GM23248 (cell line): ENCODE results near the gene VAV2. TPM values are rescaled to one million over a fixed set of nuclear protein-coding genes. Genes with fewer than 3 reads are reported as not detected.

Experiments used
- DNase-seq: peaks from one replicate; pipeline ENCODE4 v3.0.0-alpha.2; 2015
- H2AFZ ChIP-seq: fragments of 200-600 bp; sonication (generic); 2 replicates; pipeline ENCODE4 v1.6.1; 2016; ENCODE audit warnings: antibody characterized with exemption
- H3F3A ChIP-seq: fragments of 200-600 bp; sonication (generic); 2 replicates; pipeline ENCODE4 v1.6.1; 2016; ENCODE audit warnings: mild to moderate bottlenecking, antibody characterized with exemption, mixed run types; ENCODE audit not compliant: insufficient read depth
- H3K27ac ChIP-seq: fragments of 200-600 bp; sonication (generic); 2 replicates; pipeline ENCODE4 v1.5.1; 2016; ENCODE audit warnings: mild to moderate bottlenecking
- H3K27me3 ChIP-seq: fragments of 200-600 bp; sonication (generic); replicated peaks from 2 replicates; pipeline ENCODE4 v1.6.1; 2016; ENCODE audit warnings: mild to moderate bottlenecking; ENCODE audit not compliant: insufficient read depth
- H3K36me3 ChIP-seq: fragments of 200-600 bp; sonication (generic); 2 replicates; pipeline ENCODE4 v1.6.1; 2016; ENCODE audit warnings: low read depth, mild to moderate bottlenecking
- H3K4me1 ChIP-seq: fragments of 200-600 bp; sonication (generic); 2 replicates; pipeline ENCODE4 v1.6.1; 2016; ENCODE audit warnings: mild to moderate bottlenecking; ENCODE audit not compliant: insufficient read depth
- H3K4me2 ChIP-seq: fragments of 200-600 bp; sonication (generic); one replicate; pipeline ENCODE4 v1.6.1; 2016; ENCODE audit warnings: mild to moderate bottlenecking; ENCODE audit not compliant: unreplicated experiment
- H3K4me3 ChIP-seq: fragments of 200-600 bp; sonication (generic); 2 replicates; pipeline ENCODE4 v1.5.1; 2016; ENCODE audit warnings: mild to moderate bottlenecking
- H3K79me2 ChIP-seq: fragments of 200-600 bp; sonication (generic); 2 replicates; pipeline ENCODE4 v1.6.1; 2016; ENCODE audit warnings: mild to moderate bottlenecking; ENCODE audit not compliant: insufficient read depth
- H3K9ac ChIP-seq: fragments of 200-600 bp; sonication (generic); 2 replicates; pipeline ENCODE4 v1.6.1; 2016; ENCODE audit warnings: mild to moderate bottlenecking
- H3K9me2 ChIP-seq: fragments of 200-600 bp; sonication (generic); 2 replicates; pipeline ENCODE4 v1.6.1; 2016; ENCODE audit warnings: mixed run types, mild to moderate bottlenecking, moderate library complexity; ENCODE audit not compliant: insufficient read depth
- H3K9me3 ChIP-seq: fragments of 200-600 bp; sonication (generic); one replicate; pipeline ENCODE4 v1.6.1; 2017; ENCODE audit warnings: low read depth
- H4K20me1 ChIP-seq: fragments of 200-600 bp; sonication (generic); 2 replicates; pipeline ENCODE4 v1.6.0; 2016; ENCODE audit not compliant: insufficient read depth
- EZH2 ChIP-seq: fragments of 200-600 bp; sonication (generic); IDR thresholded peaks from 2 replicates; pipeline ENCODE4 v1.6.1; 2018; ENCODE audit warnings: antibody characterized with exemption, mild to moderate bottlenecking; ENCODE audit not compliant: insufficient read depth, poor library complexity, severe bottlenecking
- EZH2phosphoT487 ChIP-seq: fragments of 200-600 bp; sonication (generic); IDR thresholded peaks from 2 replicates; pipeline ENCODE4 v1.6.1; 2018; ENCODE audit warnings: antibody characterized with exemption, moderate library complexity, mild to moderate bottlenecking, low read depth; ENCODE audit not compliant: insufficient read depth
- WGBS, 2 experiments: methylation state at CpG; one replicate each; pipeline ENCODE4 v1.1.6; 2015 to 2017; ENCODE audit warnings: low lambda C conversion rate in 2 of 2, low coverage in 1 of 2; ENCODE audit errors: missing lambda C conversion rate in 2 of 2; 5-methylcytosine and 5-hydroxymethylcytosine counted together
- in situ Hi-C: fragments of 300-500 bp; cut with MboI; formaldehyde crosslinking; loops from 2 replicates; pipeline ENCODE4 v1.15.0; 2020
- polyA plus RNA-seq: library from polyadenylated mRNA; unstranded; fragments of >200 nt; fragmentation: Nextera tagmentation; extraction: Ambion mirVana; gene quantifications from 2 replicates; pipeline ENCODE4 v1.2.1, GENCODE V29; 2016
- total RNA-seq: library from RNA; depleted of rRNA; stranded (reverse); fragments of >200 nt; shearing (Covaris generic); gene quantifications from 2 replicates; pipeline ENCODE4 v1.2.3, GENCODE V29; 2014

Gene VAV2
- total and polyA plus RNA-seq, 2 experiments from 2014 or later = 6.7 to 9.0 TPM

GRCh38 chr9:133785753-133786370 lies 206.3 kb downstream of the VAV2 start:
- H2AFZ ChIP-seq = no peak overlapping the region
- no peak overlapping the region for H3K4me3 ChIP-seq
- H3K27ac ChIP-seq = no peak overlapping the region
- H3K9me2 ChIP-seq = no peaks in the 10 kb centered on the region
- no peaks in the 10 kb centered on the region for H3K27me3 ChIP-seq
- no peaks in the 10 kb centered on the region for H3K4me1 ChIP-seq
- no peaks in the 10 kb centered on the region for H3K79me2 ChIP-seq
- H3K4me2 ChIP-seq = no peak overlapping the region
- in situ Hi-C loops = loop anchor here (5.0 to 25.0 kb wide), 2 partner anchors 206 to 326 kb away; partner anchors contain the start of gene VAV2
- no peaks in the 10 kb centered on the region for H3K9me3 ChIP-seq
- 94 to 97% methylated on average over 16 of the region's 16 CpGs for WGBS, 2 experiments
- no peaks in the 10 kb centered on the region for H3F3A ChIP-seq
- H3K9ac ChIP-seq = no peak overlapping the region
- H3K36me3 ChIP-seq = no peaks in the 10 kb centered on the region
- TF ChIP-seq EZH2phosphoT487 (no peak), EZH2 (no peak)
- no peak for DNase-seq
- H4K20me1 ChIP-seq = no peaks in the 10 kb centered on the region

GRCh38 chr9:133784731-133785561 lies 207.2 kb downstream of the VAV2 start:
- H3K27me3 ChIP-seq = no peaks in the 10 kb centered on the region
- in situ Hi-C loops = loop anchor here (5.0 to 25.0 kb wide), 2 partner anchors 207 to 327 kb away; partner anchors contain the start of gene VAV2
- no peak overlapping the region for H3K27ac ChIP-seq
- H4K20me1 ChIP-seq = no peaks in the 10 kb centered on the region
- no peak overlapping the region for H3K9ac ChIP-seq
- TF ChIP-seq EZH2 (no peak), EZH2phosphoT487 (no peak)
- H3K9me2 ChIP-seq = no peaks in the 10 kb centered on the region
- H3K79me2 ChIP-seq = no peaks in the 10 kb centered on the region
- H2AFZ ChIP-seq = no peak overlapping the region
- H3K4me2 ChIP-seq = no peak overlapping the region
- H3K4me1 ChIP-seq = no peaks in the 10 kb centered on the region
- no peaks in the 10 kb centered on the region for H3K9me3 ChIP-seq
- no peak overlapping the region for H3K4me3 ChIP-seq
- no peaks in the 10 kb centered on the region for H3K36me3 ChIP-seq
- DNase-seq = no peak
- no peaks in the 10 kb centered on the region for H3F3A ChIP-seq
- WGBS, 2 experiments = 90% methylated on average over 25 of the region's 25 CpGs

- WGBS, 2 experiments = 89 to 91% methylated on average over 9 to 13 of the region's 13 CpGs
- Histone ChIP-seq H3K4me1 (no peaks in the 10 kb centered on the region), H3K79me2 (no peaks in the 10 kb centered on the region), H3K36me3 (no peaks in the 10 kb centered on the region), H3K27me3 (no peaks in the 10 kb centered on the region), H3K4me3 (no peak overlapping the region), H3K9ac (no peak overlapping the region), H3K4me2 (no peak overlapping the region), H3K27ac (no peak overlapping the region), H3K9me3 (no peaks in the 10 kb centered on the region), H3F3A (no peaks in the 10 kb centered on the region), H2AFZ (no peak overlapping the region), H3K9me2 (no peaks in the 10 kb centered on the region), H4K20me1 (no peaks in the 10 kb centered on the region)
- in situ Hi-C loops = loop anchor here (25.0 kb wide), 1 partner anchor 329 kb away; no protein-coding TSS in a partner anchor
- no peak for TF ChIP-seq EZH2
- TF ChIP-seq EZH2phosphoT487 = no peak
- no peak for DNase-seq
Observed at GRCh38 chr9:133783331-133783731, 208.8 kb downstream of the VAV2 start.

- H3K9ac ChIP-seq = no peak overlapping the region
- H3K9me3 ChIP-seq = no peaks in the 10 kb centered on the region
- no peaks in the 10 kb centered on the region for H4K20me1 ChIP-seq
- H3K4me1 ChIP-seq = no peaks in the 10 kb centered on the region
- H3K9me2 ChIP-seq = no peaks in the 10 kb centered on the region
- no peak for TF ChIP-seq EZH2
- no peak for TF ChIP-seq EZH2phosphoT487
- H3K4me3 ChIP-seq = no peak overlapping the region
- no peaks in the 10 kb centered on the region for H3F3A ChIP-seq
- no peak overlapping the region for H2AFZ ChIP-seq
- no peak overlapping the region for H3K27ac ChIP-seq
- DNase-seq = peak; percentile 80
- no peak overlapping the region for H3K4me2 ChIP-seq
- H3K27me3 ChIP-seq = no peaks in the 10 kb centered on the region
- WGBS, 2 experiments = 52 to 56% methylated on average over 16 of the region's 16 CpGs
- in situ Hi-C loops = loop anchor here (25.0 kb wide), 1 partner anchor 330 kb away; no protein-coding TSS in a partner anchor
- H3K36me3 ChIP-seq = no peaks in the 10 kb centered on the region
- no peaks in the 10 kb centered on the region for H3K79me2 ChIP-seq
Observed at GRCh38 chr9:133782157-133783130, 209.7 kb downstream of the VAV2 start.
